ENCODE results near the gene CDK9.

Gene CDK9

GRCh38 chr9:127828262-127829031, 42.6 kb downstream of the CDK9 start:
- peak; percentile 60 for DNase-seq

GRCh38 chr9:127829205-127829906, 43.5 kb downstream of the CDK9 start:
- no peak for DNase-seq

- no peak for DNase-seq
Observed at GRCh38 chr9:127832248-127832647, 46.4 kb downstream of the CDK9 start.

GRCh38 chr9:127833555-127833954, 47.7 kb downstream of the CDK9 start:
- peak; percentile 97 for DNase-seq

- peak; percentile 90 for DNase-seq
Observed at GRCh38 chr9:127835991-127836516, 50.2 kb downstream of the CDK9 start.

- DNase-seq: peak; percentile 17
Observed at GRCh38 chr9:127836561-127836960, 50.7 kb downstream of the CDK9 start.

GRCh38 chr9:127837346-127837745, 51.5 kb downstream of the CDK9 start:
- DNase-seq: no peak

- DNase-seq: peak; percentile 81
Observed at GRCh38 chr9:127838375-127839078, 52.7 kb downstream of the CDK9 start.
